Endothelial cell of umbilical vein (primary cell): ENCODE data around the gene RCVRN. TPM values are rescaled to one million over a fixed set of nuclear protein-coding genes. Genes with fewer than 3 reads are reported as not detected.

ENCODE experiments used
- BruUV-seq: library from RNA; stranded (reverse); fragments of 400-500 nt; replicated peaks from 2 replicates; lab custom pipeline; 2021; lab: Mats Ljungman, UMichigan
- CTCF ChIA-PET: fragments of 300-600, 350-600 bp; sonication (Branson Sonifier 250); formaldehyde crosslinking; loops from one replicate; lab custom pipeline; 2021; ENCODE audit warnings: antibody characterized with exemption, inconsistent platforms; lab: Charles Lee
- POLR2A ChIA-PET: fragments of 300-600, 350-600 bp; sonication (Branson Sonifier 250); formaldehyde crosslinking; loops from one replicate; lab custom pipeline; 2021; ENCODE audit warnings: antibody characterized with exemption, inconsistent platforms; lab: Charles Lee
- DNase-seq: peaks from one replicate; pipeline ENCODE4 v3.0.0-alpha.2; 2011; ENCODE audit warnings: low read depth, low spot score
- FAIRE-seq: peaks from 2 replicates; lab custom pipeline; 2011; peaks lifted over from hg19 to GRCh38; lab: Jason Lieb, UNC
- H2AFZ ChIP-seq: 2 replicates; pipeline ENCODE4 v1.6.0; 2012; ENCODE audit warnings: low read depth, low read length, control low read depth, inconsistent platforms
- H3K27ac ChIP-seq: 2 replicates; pipeline ENCODE4 v1.5.1; 2011; ENCODE audit warnings: low read depth, mild to moderate bottlenecking, control low read depth, low read length, moderate library complexity; ENCODE audit not compliant: insufficient read depth
- H3K27me3 ChIP-seq, 2 experiments: 2 replicates each; pipeline versions ENCODE4 v1.6.0 to v1.6.1; 2011; ENCODE audit warnings: low read length in 2 of 2, mixed read lengths in 1 of 2; ENCODE audit not compliant: control insufficient read depth in 2 of 2, insufficient read depth in 2 of 2
- H3K36me3 ChIP-seq, 2 experiments: 2 replicates in 1 of 2; 3 replicates in 1 of 2; pipeline ENCODE4 v1.5.1; 2011; ENCODE audit warnings: low read length in 2 of 2, mild to moderate bottlenecking in 1 of 2, moderate library complexity in 1 of 2; ENCODE audit not compliant: control insufficient read depth in 2 of 2, insufficient read depth in 2 of 2; ENCODE audit errors: extremely low read depth in 1 of 2
- H3K4me1 ChIP-seq: 3 replicates; pipeline ENCODE4 v1.5.1; 2011; ENCODE audit warnings: mild to moderate bottlenecking, low read length; ENCODE audit not compliant: control insufficient read depth, insufficient read depth; ENCODE audit errors: extremely low read depth
- H3K4me2 ChIP-seq: 2 replicates; pipeline ENCODE4 v1.6.1; 2011; ENCODE audit warnings: low read length, control low read depth, mixed read lengths; ENCODE audit not compliant: insufficient read depth
- H3K4me3 ChIP-seq, 3 experiments: fragments of 200-600 bp in 1 of 3; sonication (generic), shearing (Covaris generic) in 1 of 3; replicated peaks in 1 of 3; 2 replicates each; pipeline ENCODE4 v1.5.1; 2011 to 2016; ENCODE audit warnings: control low read depth in 3 of 3, low read length in 3 of 3, mild to moderate bottlenecking in 2 of 3, inconsistent platforms in 1 of 3, low read depth in 1 of 3, moderate library complexity in 1 of 3; ENCODE audit not compliant: insufficient read depth in 1 of 3
- H3K79me2 ChIP-seq: 2 replicates; pipeline ENCODE4 v1.6.0; 2012; ENCODE audit warnings: low read length, inconsistent platforms; ENCODE audit not compliant: control insufficient read depth, insufficient read depth
- H3K9ac ChIP-seq: replicated peaks from 2 replicates; pipeline ENCODE3; 2011; ENCODE audit warnings: low read length, control low read depth; ENCODE audit not compliant: insufficient read depth; ENCODE audit errors: extremely low read depth
- H3K9me1 ChIP-seq: replicated peaks from 3 replicates; pipeline ENCODE4 v1.6.0; 2011; ENCODE audit warnings: mild to moderate bottlenecking, low read length; ENCODE audit not compliant: control insufficient read depth, insufficient read depth; ENCODE audit errors: extremely low read depth
- H3K9me3 ChIP-seq: replicated peaks from 2 replicates; pipeline ENCODE4 v1.5.1; 2012; ENCODE audit warnings: low read length, inconsistent platforms; ENCODE audit not compliant: control insufficient read depth, insufficient read depth
- H4K20me1 ChIP-seq: replicated peaks from 2 replicates; pipeline ENCODE3; 2011; ENCODE audit warnings: mild to moderate bottlenecking, low read length; ENCODE audit not compliant: control insufficient read depth, insufficient read depth; ENCODE audit errors: extremely low read depth
- EZH2 ChIP-seq: IDR thresholded peaks from 2 replicates; pipeline ENCODE4 v1.6.1; 2012; ENCODE audit warnings: borderline replicate concordance, low read depth, mild to moderate bottlenecking, moderate library complexity, low read length, inconsistent platforms; ENCODE audit not compliant: severe bottlenecking
- FOS ChIP-seq: IDR thresholded peaks from 2 replicates; pipeline ENCODE4 v1.6.1; 2011; ENCODE audit warnings: mild to moderate bottlenecking, low read length, moderate library complexity, borderline replicate concordance; ENCODE audit not compliant: insufficient read depth
- GATA2 ChIP-seq: IDR thresholded peaks from 2 replicates; pipeline ENCODE4 v1.7.0; 2011; ENCODE audit warnings: low read depth, mild to moderate bottlenecking, moderate library complexity, mixed read lengths, low read length; ENCODE audit not compliant: insufficient read length, insufficient read depth
- JUN ChIP-seq: IDR thresholded peaks from 2 replicates; pipeline ENCODE4 v1.6.1; 2011; ENCODE audit warnings: borderline replicate concordance, low read depth; ENCODE audit not compliant: insufficient read length, insufficient read depth
- MYC ChIP-seq: IDR thresholded peaks from one replicate; pipeline ENCODE4 v1.6.1; 2011; ENCODE audit warnings: mild to moderate bottlenecking, low read depth, low read length
- POLR2A ChIP-seq: IDR thresholded peaks from 2 replicates; pipeline ENCODE4 v1.6.1; 2012; ENCODE audit warnings: low read depth, mild to moderate bottlenecking, control low read depth, low read length
- POLR2AphosphoS5 ChIP-seq: IDR thresholded peaks from 2 replicates; pipeline ENCODE4 v1.6.1; 2012; ENCODE audit warnings: low read depth, mild to moderate bottlenecking, control low read depth, low read length, moderate library complexity; ENCODE audit not compliant: insufficient read depth
- dilution Hi-C: fragments of 300-500 bp; cut with MboI; formaldehyde crosslinking; loops from one replicate; pipeline ENCODE4 v1.15.0; 2019; ENCODE audit warnings: low sequenced_read_pairs; ENCODE audit not compliant: extremely low pct_ligation_motif_present
- intact Hi-C: fragments of 100-400 bp; cut with micrococcal nuclease; formaldehyde crosslinking; loops from one replicate; pipeline ENCODE4 v1.10.0; 2022
- polyA plus RNA-seq, 4 experiments: library from polyadenylated mRNA; depleted of rRNA in 3 of 4; stranded (reverse) in 3 of 4; unstranded in 1 of 4; fragments of >200 nt; gene quantifications; 2 replicates each; pipeline versions ENCODE4 v1.2.1 to v1.2.3, GENCODE V29; 2011 to 2012; ENCODE audit warnings: missing spikeins in 1 of 4
- total RNA-seq: library from RNA; stranded (reverse); gene quantifications from 2 replicates; pipeline ENCODE4 v1.2.3, GENCODE V29; 2021
- TF ChIP-seq, protein P1 (sequence below), 2 donors: IDR thresholded peaks; 1 replicate in 1 of 2; 2 replicates in 1 of 2; pipeline ENCODE4 v1.5.1; 2011; ENCODE audit warnings: low read length in 2 of 2, mild to moderate bottlenecking in 2 of 2, moderate library complexity in 2 of 2, control low read depth in 1 of 2, inconsistent platforms in 1 of 2, low read depth in 1 of 2; ENCODE audit not compliant: insufficient read depth in 1 of 2; ENCODE audit errors: extremely low read depth in 1 of 2

The RCVRN gene
- total and polyA plus RNA-seq, 2 donors (not counting 3 experiments of a cell fraction or from before 2014, with no cell fraction given), result not detected

DNA sequence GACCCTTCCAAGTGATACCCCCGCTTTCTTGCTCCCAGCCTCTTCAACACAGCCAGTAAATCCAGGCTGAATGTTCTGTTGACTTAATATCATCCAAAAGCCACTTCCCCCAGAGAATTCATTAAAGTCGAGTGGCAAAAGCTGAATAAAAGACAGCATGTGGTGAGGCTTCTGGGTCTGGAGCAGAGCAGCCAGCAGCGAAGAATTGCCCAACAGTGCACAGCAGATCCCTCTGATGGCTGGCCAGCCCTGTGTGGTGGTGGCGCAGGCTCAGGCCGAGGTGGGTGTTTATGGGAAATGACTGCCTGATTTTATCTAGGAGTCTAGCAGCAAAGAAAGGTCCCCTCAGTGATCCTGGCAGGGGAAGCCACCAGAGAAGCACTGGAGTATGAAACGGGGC, 30.3 kb upstream of the RCVRN start:
- H3K4me3 ChIP-seq, result no peak overlapping the region

DNA sequence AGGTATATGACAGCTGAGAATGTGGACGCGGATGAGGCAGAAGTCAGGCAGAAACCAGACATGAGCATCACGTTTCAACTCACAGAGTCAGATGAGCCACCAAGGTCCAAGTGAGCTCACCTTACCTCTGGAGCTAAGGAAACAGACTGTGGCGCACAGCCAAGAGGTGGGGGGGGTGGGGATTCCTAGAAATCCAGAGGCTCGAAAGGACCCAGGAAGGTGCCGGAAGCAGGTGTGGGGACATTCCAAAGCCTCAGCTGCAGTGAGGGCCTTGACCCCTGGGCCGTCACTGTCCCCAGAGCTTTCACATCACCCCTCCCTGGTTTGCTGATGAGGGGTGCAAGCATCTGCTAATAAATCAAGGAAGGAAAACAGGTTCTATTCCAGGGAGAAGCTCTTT, 29.3 kb upstream of the RCVRN start:
- H3K27me3 ChIP-seq, result no peaks in the 10 kb centered on the region
- H3K36me3 ChIP-seq, result no peaks in the 10 kb centered on the region
- CTCF ChIA-PET, result interaction anchor here (1.0 kb wide), 1 partner anchor 10 kb away, joined by 3 read pairs; no protein-coding TSS in a partner anchor
- H3K4me1 ChIP-seq, result no peaks in the 10 kb centered on the region
- peaks cover 4% of the 10 kb centered on the region for H3K9me3 ChIP-seq
- intact Hi-C loops (no loop called here), dilution Hi-C loops (no loop called here)
- no peaks in the 10 kb centered on the region for H3K79me2 ChIP-seq
- no peak overlapping the region for H3K27ac ChIP-seq
- no peak overlapping the region for H3K4me3 ChIP-seq
- TF ChIP-seq JUN (no peak), POLR2AphosphoS5 (no peak), GATA2 (no peak), FOS (no peak), POLR2A (no peak), MYC (no peak), EZH2 (no peak)
- TF ChIP-seq, protein P1, sequence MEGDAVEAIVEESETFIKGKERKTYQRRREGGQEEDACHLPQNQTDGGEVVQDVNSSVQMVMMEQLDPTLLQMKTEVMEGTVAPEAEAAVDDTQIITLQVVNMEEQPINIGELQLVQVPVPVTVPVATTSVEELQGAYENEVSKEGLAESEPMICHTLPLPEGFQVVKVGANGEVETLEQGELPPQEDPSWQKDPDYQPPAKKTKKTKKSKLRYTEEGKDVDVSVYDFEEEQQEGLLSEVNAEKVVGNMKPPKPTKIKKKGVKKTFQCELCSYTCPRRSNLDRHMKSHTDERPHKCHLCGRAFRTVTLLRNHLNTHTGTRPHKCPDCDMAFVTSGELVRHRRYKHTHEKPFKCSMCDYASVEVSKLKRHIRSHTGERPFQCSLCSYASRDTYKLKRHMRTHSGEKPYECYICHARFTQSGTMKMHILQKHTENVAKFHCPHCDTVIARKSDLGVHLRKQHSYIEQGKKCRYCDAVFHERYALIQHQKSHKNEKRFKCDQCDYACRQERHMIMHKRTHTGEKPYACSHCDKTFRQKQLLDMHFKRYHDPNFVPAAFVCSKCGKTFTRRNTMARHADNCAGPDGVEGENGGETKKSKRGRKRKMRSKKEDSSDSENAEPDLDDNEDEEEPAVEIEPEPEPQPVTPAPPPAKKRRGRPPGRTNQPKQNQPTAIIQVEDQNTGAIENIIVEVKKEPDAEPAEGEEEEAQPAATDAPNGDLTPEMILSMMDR (IDR thresholded peaks at IDR 0.05; ENCODE audit: extremely low read depth in 1 of 2, insufficient read depth in 1 of 2, low read depth in 1 of 2, low read length in 2 of 2), result no peak
- no peak overlapping the region for H3K4me2 ChIP-seq
- no peaks in the 10 kb centered on the region for H3K9me1 ChIP-seq
- no peak overlapping the region for H2AFZ ChIP-seq
- DNase-seq (no peak), FAIRE-seq (no peak)
- no TSS peak for BruUV-seq
- H3K9ac ChIP-seq, result no peak overlapping the region
- no peaks in the 10 kb centered on the region for H4K20me1 ChIP-seq
- POLR2A ChIA-PET, result no interaction called here

More for the DNA sequence above, 30.3 kb upstream of the RCVRN start:
- H4K20me1 ChIP-seq, result no peaks in the 10 kb centered on the region
- H3K9me1 ChIP-seq, result no peaks in the 10 kb centered on the region
- H3K4me1 ChIP-seq, result no peaks in the 10 kb centered on the region
- BruUV-seq, result no TSS peak
- H3K4me2 ChIP-seq, result no peak overlapping the region
- DNase-seq, result no peak
- no peak for FAIRE-seq
- dilution Hi-C loops (no loop called here), intact Hi-C loops (no loop called here)
- ChIA-PET POLR2A (no interaction called here), CTCF (interaction anchor here (1.4 kb wide), 1 partner anchor 11 kb away, joined by 3 read pairs; no protein-coding TSS in a partner anchor)
- TF ChIP-seq POLR2A (no peak), EZH2 (no peak), POLR2AphosphoS5 (no peak)
- TF ChIP-seq, protein P1 (IDR thresholded peaks at IDR 0.05; ENCODE audit: extremely low read depth in 1 of 2, insufficient read depth in 1 of 2, low read depth in 1 of 2, low read length in 2 of 2), result no peak
- no peak overlapping the region for H3K9ac ChIP-seq
- H3K79me2 ChIP-seq, result no peaks in the 10 kb centered on the region
- H3K27me3 ChIP-seq, result no peaks in the 10 kb centered on the region
- H3K36me3 ChIP-seq, result no peaks in the 10 kb centered on the region
- H3K27ac ChIP-seq, result no peak overlapping the region
- no peak overlapping the region for H2AFZ ChIP-seq
- peaks cover 4% of the 10 kb centered on the region for H3K9me3 ChIP-seq
